ENCODE results near the gene CABP1.
"Not testable (repeated sequence)": the region's sequence is repeated elsewhere in the genome, so short reads cannot be mapped to it uniquely, and the experiment has no call there.

GRCh38 chr12:120611534-120611933 is 28.9 kb upstream of the CABP1 start:
- TF ChIP-seq CTCF (IDR thresholded peaks at IDR 0.05); EZH2 (IDR thresholded peaks at IDR 0.05; ENCODE audit: borderline replicate concordance, insufficient read depth, low read depth, low read length, poor library complexity, severe bottlenecking): not testable (repeated sequence)

Data from B cell (primary cell).